Stomach smooth muscle (tissue), 2 donors: Measurements from ENCODE around the gene SHB.

Source experiments
- H3K27ac ChIP-seq: one replicate; pipeline ENCODE4 v1.7.0; 2013; ENCODE audit warnings: mild to moderate bottlenecking, low read length, inconsistent platforms
- H3K27me3 ChIP-seq, 2 donors: one replicate each; pipeline ENCODE4 v1.7.0; 2013; ENCODE audit warnings: low read length in 2 of 2; ENCODE audit not compliant: insufficient read depth in 2 of 2, control insufficient read depth in 1 of 2
- H3K36me3 ChIP-seq, 2 donors: one replicate each; pipeline ENCODE4 v1.7.0; 2013; ENCODE audit warnings: low read length in 2 of 2; ENCODE audit not compliant: control insufficient read depth in 2 of 2, insufficient read depth in 2 of 2
- H3K4me1 ChIP-seq: one replicate; pipeline ENCODE4 v1.7.0; 2013; ENCODE audit warnings: low read length; ENCODE audit not compliant: control insufficient read depth, insufficient read depth
- H3K4me3 ChIP-seq, 2 donors: one replicate each; pipeline ENCODE4 v1.7.0; 2013; ENCODE audit warnings: low read length in 2 of 2
- H3K9ac ChIP-seq, 2 donors: one replicate each; pipeline ENCODE4 v1.7.0; 2013; ENCODE audit warnings: low read length in 2 of 2, mild to moderate bottlenecking in 1 of 2
- H3K9me3 ChIP-seq, 2 donors: one replicate each; pipeline ENCODE4 v1.7.0; 2013; ENCODE audit warnings: low read length in 2 of 2; ENCODE audit not compliant: control insufficient read depth in 2 of 2
- donor health status: healthy.
- donor health status: Pancreatic carcinoma.

SHB gene

GRCh38 chr9:37876376-37876775 lies 192.7 kb downstream of the SHB start:
- no peaks in the 10 kb centered on the region for H3K9me3 ChIP-seq
- H3K4me3 ChIP-seq = no peak overlapping the region
- H3K27ac ChIP-seq = no peak overlapping the region
- H3K27me3 ChIP-seq = no peaks in the 10 kb centered on the region
- H3K4me1 ChIP-seq = no peaks in the 10 kb centered on the region
- peaks cover 7 to 8% of the 10 kb centered on the region in 2 donors for H3K36me3 ChIP-seq
- no peak overlapping the region for H3K9ac ChIP-seq

- H3K9me3 ChIP-seq = no peaks in the 10 kb centered on the region
- no peak overlapping the region for H3K9ac ChIP-seq
- H3K4me3 ChIP-seq = no peak overlapping the region
- no peaks in the 10 kb centered on the region for H3K4me1 ChIP-seq
- H3K36me3 ChIP-seq = peaks cover 3 to 6% of the 10 kb centered on the region in 2 donors
- no peaks in the 10 kb centered on the region for H3K27me3 ChIP-seq
- no peak overlapping the region for H3K27ac ChIP-seq
These were observed 195.1 kb downstream of the SHB start for GRCh38 chr9:37873955-37874354.

DNA sequence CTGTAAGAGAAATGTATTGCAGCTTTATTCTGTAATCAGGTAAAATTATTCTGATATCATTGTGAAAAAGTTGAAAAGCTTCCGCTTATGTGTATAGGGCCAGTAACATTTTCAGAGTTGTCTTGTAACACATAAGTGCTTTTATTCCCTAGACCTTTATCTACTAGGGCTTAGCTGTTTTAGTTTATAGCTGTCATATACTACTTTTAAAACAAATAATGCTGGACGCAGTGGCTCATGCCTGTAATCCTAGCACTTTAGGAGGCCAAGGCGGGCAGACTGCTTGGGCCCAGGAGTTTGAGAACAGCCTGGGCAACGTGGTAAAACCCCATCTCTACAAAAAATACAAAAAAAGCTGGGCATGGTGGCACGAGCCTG lies 198.2 kb downstream of the SHB start:
- no peak overlapping the region for H3K27ac ChIP-seq
- H3K9ac ChIP-seq = no peak overlapping the region
- no peaks in the 10 kb centered on the region for H3K4me1 ChIP-seq
- no peaks in the 10 kb centered on the region for H3K27me3 ChIP-seq
- H3K4me3 ChIP-seq = no peak overlapping the region
- H3K36me3 ChIP-seq = no peaks in the 10 kb centered on the region
- H3K9me3 ChIP-seq = no peaks in the 10 kb centered on the region

GRCh38 chr9:37870081-37870798 lies 198.8 kb downstream of the SHB start:
- no peak overlapping the region for H3K9ac ChIP-seq
- no peaks in the 10 kb centered on the region for H3K27me3 ChIP-seq
- no peaks in the 10 kb centered on the region for H3K4me1 ChIP-seq
- no peak overlapping the region for H3K4me3 ChIP-seq
- H3K9me3 ChIP-seq = no peaks in the 10 kb centered on the region
- no peak overlapping the region for H3K27ac ChIP-seq
- no peaks in the 10 kb centered on the region for H3K36me3 ChIP-seq
